WI38 (cell line): ENCODE data around the gene SLC40A1.
A peak's percentile ranks its signal among the peaks of the same experiment; 100 is the strongest.

Experiments
- H3K4me3 ChIP-seq: 2 replicates; pipeline ENCODE4 v1.5.1; 2011; ENCODE audit warnings: low read depth, mild to moderate bottlenecking, control low read depth, low read length
- CTCF ChIP-seq: IDR thresholded peaks from 2 replicates; pipeline ENCODE4 v1.5.1; 2012; ENCODE audit warnings: low read depth, mild to moderate bottlenecking, control low read depth, low read length

SLC40A1 gene

GRCh38 chr2:189623049-189623448 is 42.5 kb upstream of the SLC40A1 start:
- no peak overlapping the region for H3K4me3 ChIP-seq
- TF ChIP-seq CTCF: no peak

GRCh38 chr2:189621781-189622180 is 41.2 kb upstream of the SLC40A1 start:
- no peak overlapping the region for H3K4me3 ChIP-seq
- TF ChIP-seq CTCF: no peak

GRCh38 chr2:189618197-189618596 is 37.6 kb upstream of the SLC40A1 start:
- no peak overlapping the region for H3K4me3 ChIP-seq
- no peak for TF ChIP-seq CTCF

- H3K4me3 ChIP-seq: no peak overlapping the region
- no peak for TF ChIP-seq CTCF
Measured at GRCh38 chr2:189614585-189614984, 34.0 kb upstream of the SLC40A1 start.

GRCh38 chr2:189613650-189614420 is 33.2 kb upstream of the SLC40A1 start:
- TF ChIP-seq CTCF: no peak
- peak overlapping the region; percentile 53 for H3K4me3 ChIP-seq

GRCh38 chr2:189613077-189613636 is 32.6 kb upstream of the SLC40A1 start:
- peak overlapping the region; percentile 53 for H3K4me3 ChIP-seq
- TF ChIP-seq CTCF: no peak

GRCh38 chr2:189610700-189611099 is 30.1 kb upstream of the SLC40A1 start:
- H3K4me3 ChIP-seq: no peak overlapping the region
- no peak for TF ChIP-seq CTCF
